Measurements from ENCODE around the gene TTC5.
"Not testable (repeated sequence)": the region's sequence is repeated elsewhere in the genome, so short reads cannot be mapped to it uniquely, and the experiment has no call there.

The TTC5 gene

GRCh38 chr14:20302042-20302755 lies 3.6 kb downstream of the TTC5 start:
- DNase-seq: no peak

GRCh38 chr14:20295067-20295466 lies 10.7 kb downstream of the TTC5 start:
- no peak for DNase-seq

GRCh38 chr14:20294636-20295035 lies 11.1 kb downstream of the TTC5 start:
- no peak for DNase-seq

GRCh38 chr14:20281998-20282397 lies 23.8 kb downstream of the TTC5 start:
- DNase-seq: not testable (repeated sequence)

- not testable (repeated sequence) for DNase-seq
These were observed 25.5 kb downstream of the TTC5 start for GRCh38 chr14:20280265-20280664.

GRCh38 chr14:20278414-20278813 lies 27.3 kb downstream of the TTC5 start:
- peak; percentile 7 for DNase-seq

- DNase-seq: no peak
These were observed 28.3 kb downstream of the TTC5 start for GRCh38 chr14:20277409-20277808.

- DNase-seq: no peak
These were observed 31.7 kb downstream of the TTC5 start for GRCh38 chr14:20274062-20274461.

GRCh38 chr14:20264361-20264760 lies 41.4 kb downstream of the TTC5 start:
- DNase-seq: not testable (repeated sequence)

- DNase-seq: no peak
These were observed 43.1 kb downstream of the TTC5 start for GRCh38 chr14:20262642-20263128.

- no peak for DNase-seq
These were observed 58.0 kb downstream of the TTC5 start for GRCh38 chr14:20247646-20248246.
